ENCODE data around the gene TMEM179.

The TMEM179 gene

DNA sequence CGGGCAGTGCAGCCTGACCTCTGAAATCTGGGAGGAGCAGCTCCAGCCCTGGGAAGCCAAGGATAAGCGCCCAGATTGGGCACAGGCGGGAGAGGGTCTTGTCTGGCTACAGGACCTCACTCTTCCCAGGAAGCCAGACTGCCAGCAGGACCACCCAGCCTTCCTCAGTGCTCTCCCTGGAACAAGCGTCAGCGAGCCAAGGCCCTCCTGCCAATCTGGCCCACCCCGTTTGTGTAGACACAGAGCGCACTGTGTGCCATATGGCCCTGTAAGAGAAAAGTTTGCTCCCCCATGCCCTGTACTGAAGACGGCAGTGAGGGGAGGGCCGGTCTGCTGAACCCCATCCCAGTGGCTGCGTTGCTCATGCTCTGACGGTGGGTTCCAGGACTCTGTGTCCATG, 26.3 kb downstream of the TMEM179 start:
- Mint-ChIP-seq H3K27ac (no peak overlapping the region), H3K4me1 (ENCODE audit: low read depth) (no peaks in the 10 kb centered on the region)

DNA sequence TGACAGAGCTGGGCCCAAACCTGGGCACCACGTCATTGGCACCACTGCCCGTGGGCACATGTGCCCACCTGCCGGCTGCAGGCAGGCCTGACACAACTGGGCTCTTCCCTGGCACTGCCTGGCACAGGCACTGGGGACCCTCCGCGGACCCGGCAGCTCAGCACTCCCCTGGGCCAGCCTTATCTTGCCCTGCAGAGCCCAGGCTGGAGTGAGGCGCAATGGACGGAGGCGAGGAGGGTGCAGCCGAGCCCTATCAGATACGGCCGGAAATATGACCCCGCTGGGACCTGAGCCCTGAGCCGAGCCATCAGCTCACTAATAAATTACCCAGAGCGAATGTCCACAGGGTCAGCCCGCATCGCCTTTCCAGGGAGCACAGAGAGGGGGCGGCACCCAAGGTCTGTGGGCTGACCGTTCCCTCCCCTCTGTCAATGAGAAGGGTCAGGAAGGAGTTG, 26.7 kb downstream of the TMEM179 start:
- Mint-ChIP-seq H3K9me3 (no peaks in the 10 kb centered on the region), H3K4me1 (ENCODE audit: low read depth) (no peaks in the 10 kb centered on the region), H3K27ac (no peak overlapping the region), H3K27me3 (no peaks in the 10 kb centered on the region), H3K4me3 (no peak overlapping the region), H3K36me3 (ENCODE audit: low read depth) (no peaks in the 10 kb centered on the region)

More for the DNA sequence above, 26.3 kb downstream of the TMEM179 start:
- no peaks in the 10 kb centered on the region for H3K27me3 Mint-ChIP-seq
- no peaks in the 10 kb centered on the region for H3K36me3 Mint-ChIP-seq (ENCODE audit: low read depth)
- no peak overlapping the region for H3K4me3 Mint-ChIP-seq
- H3K9me3 Mint-ChIP-seq: no peaks in the 10 kb centered on the region

DNA sequence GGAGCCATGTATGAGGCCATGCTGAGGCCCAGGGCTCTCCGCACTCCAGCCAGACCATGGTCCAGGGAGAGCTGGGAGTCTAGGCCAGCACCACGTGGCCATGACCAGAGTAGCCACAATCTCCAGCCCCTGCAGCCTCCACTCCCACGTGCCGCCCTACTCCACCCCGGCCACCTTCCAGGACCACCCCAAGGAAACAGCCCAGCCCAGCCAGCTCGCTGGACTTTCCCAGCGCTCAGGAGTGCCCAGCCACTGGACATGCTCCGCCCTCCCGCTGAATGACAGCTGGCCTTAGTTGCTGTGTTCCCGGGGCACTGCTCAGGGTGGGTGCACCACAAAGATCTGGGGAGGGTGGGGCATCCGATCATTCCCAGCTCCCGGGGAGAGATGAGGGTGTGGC, 27.1 kb downstream of the TMEM179 start:
- Mint-ChIP-seq H3K4me1 (ENCODE audit: low read depth) (no peaks in the 10 kb centered on the region), H3K4me3 (no peak overlapping the region), H3K9me3 (no peaks in the 10 kb centered on the region), H3K36me3 (ENCODE audit: low read depth) (no peaks in the 10 kb centered on the region), H3K27ac (no peak overlapping the region), H3K27me3 (no peaks in the 10 kb centered on the region)

DNA sequence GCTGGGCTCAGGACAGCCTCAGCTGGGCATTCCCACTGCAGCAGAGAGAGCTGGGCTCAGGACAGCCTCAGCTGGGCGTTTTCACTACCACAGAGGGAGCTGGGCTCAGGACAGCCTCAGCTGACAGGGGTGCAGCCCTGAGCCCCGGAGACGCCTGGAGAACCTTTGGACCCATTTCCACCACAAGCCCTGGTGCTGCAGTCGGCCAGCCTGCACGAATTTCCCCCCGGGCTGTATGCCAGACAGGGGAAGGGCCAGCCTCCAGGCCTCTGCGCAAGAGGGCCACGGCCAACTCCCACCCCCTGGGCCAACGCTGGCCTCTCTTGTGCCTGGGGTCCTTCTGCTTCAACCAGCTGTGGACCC, 27.6 kb downstream of the TMEM179 start:
- Mint-ChIP-seq H3K27ac (no peak overlapping the region), H3K36me3 (ENCODE audit: low read depth) (no peaks in the 10 kb centered on the region), H3K4me3 (no peak overlapping the region), H3K4me1 (ENCODE audit: low read depth) (no peaks in the 10 kb centered on the region), H3K9me3 (no peaks in the 10 kb centered on the region), H3K27me3 (no peaks in the 10 kb centered on the region)

DNA sequence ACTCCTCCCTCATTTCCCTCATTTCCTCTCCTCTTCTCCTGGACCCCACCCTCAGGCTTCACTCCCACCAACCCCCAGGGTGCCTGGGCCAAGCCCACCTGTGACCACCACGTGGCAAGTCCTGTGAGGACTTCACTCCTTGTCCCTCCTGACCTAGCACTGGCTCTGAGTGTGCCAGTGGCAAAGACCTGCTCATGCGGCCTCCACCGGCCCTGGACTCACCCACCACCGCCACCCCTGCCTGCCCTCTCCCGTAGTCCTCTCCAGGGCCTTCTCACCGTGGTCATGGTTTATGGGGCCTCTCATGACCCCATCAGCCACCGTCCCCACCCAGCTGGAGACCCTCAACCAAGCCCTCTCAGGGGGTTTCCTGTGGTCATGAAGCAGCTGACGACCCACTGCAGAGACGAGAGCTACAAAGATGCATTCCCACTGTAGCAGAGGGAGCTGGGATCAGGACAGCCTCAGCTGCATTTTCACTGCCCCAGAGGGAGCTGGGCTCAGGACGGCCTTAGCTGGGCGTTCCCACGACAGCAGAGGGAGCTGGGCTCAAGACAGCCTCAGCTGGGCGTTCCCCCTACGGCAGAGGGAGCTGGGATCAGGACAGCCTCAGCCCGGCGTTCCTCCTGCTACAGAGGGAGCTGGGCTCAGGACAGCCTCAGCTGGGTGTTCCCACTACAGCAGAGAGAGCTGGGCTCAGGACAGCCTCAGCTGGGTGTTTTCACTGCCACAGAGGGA, 28.2 kb downstream of the TMEM179 start:
- no peaks in the 10 kb centered on the region for H3K9me3 Mint-ChIP-seq
- H3K27me3 Mint-ChIP-seq: no peaks in the 10 kb centered on the region
- H3K4me1 Mint-ChIP-seq (ENCODE audit: low read depth): no peaks in the 10 kb centered on the region
- no peak overlapping the region for H3K27ac Mint-ChIP-seq
- no peaks in the 10 kb centered on the region for H3K36me3 Mint-ChIP-seq (ENCODE audit: low read depth)
- H3K4me3 Mint-ChIP-seq: no peak overlapping the region

DNA sequence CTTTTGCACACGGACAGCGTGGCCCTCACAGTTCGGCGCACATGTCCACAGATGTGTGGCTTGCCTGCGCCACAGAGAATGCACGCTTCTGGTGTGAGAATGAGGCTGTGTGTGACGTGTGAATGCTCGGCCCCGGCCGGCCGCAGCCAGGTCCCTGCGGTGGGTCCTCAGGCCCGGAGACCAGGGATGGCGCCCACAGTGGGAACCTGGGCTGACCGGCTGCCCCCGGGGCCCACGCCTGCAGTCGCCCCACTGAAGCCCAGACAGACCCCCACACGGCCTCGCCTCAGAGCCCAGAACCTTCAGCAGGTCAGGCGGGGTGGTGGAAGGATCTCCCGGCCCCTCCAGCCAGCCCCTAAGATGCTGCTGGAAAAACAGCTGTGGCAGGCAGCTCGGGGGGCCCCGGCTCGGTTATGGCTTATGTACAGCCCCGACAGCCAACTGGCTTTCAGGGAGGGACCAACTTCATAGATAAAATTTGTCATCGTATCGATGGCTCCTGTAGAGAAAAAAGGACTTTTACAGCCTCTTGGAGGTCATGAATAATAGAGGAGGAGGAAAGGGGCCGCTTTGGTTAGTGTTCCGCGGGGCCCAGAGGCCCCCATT, 29.5 kb downstream of the TMEM179 start:
- Mint-ChIP-seq H3K4me3 (no peak overlapping the region), H3K27me3 (no peaks in the 10 kb centered on the region), H3K4me1 (ENCODE audit: low read depth) (no peaks in the 10 kb centered on the region), H3K36me3 (ENCODE audit: low read depth) (no peaks in the 10 kb centered on the region), H3K9me3 (no peaks in the 10 kb centered on the region), H3K27ac (no peak overlapping the region)

DNA sequence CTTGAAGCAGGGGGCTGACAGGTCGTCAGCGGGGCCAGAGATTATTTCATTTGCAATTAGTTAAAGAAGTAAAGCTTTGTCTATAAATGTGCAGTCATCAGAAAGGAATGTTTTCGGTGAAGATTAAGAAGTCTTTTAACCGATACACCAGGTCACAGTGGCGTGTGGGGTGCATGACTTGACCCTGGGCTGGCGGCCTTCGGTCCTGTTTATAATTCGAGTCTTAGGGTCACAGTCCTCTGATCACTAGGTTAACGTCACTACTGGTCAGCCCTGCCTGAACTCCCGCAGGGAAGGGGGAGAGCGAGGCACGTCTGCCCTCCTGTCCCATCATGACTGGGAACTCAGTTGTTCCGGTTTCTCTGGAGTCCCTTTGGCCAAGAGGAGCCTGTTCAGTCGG, 30.0 kb downstream of the TMEM179 start:
- Mint-ChIP-seq H3K27me3 (no peaks in the 10 kb centered on the region), H3K4me1 (ENCODE audit: low read depth) (no peaks in the 10 kb centered on the region), H3K9me3 (no peaks in the 10 kb centered on the region), H3K36me3 (ENCODE audit: low read depth) (no peaks in the 10 kb centered on the region), H3K4me3 (no peak overlapping the region), H3K27ac (no peak overlapping the region)

DNA sequence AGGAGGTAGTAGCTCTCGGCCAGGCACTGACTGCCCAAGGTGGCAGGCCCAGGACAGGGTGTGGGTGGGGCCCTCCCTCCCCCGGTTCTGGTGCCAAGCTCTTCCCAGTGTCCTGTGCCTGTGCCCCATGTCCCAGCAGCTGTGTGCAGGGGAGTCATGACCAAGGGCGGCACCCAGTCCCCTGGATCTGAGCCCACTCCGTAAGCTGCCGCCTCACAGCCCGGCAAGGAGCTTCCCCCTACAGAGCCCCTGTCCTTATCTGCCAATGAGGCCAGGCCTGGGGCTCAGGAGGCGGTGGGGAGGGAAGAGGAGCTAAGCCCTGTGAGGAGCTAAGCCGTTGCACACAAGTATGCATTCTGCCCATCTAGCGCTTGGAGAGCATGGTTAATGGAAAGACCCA, 30.6 kb downstream of the TMEM179 start:
- no peak overlapping the region for H3K27ac Mint-ChIP-seq
- H3K9me3 Mint-ChIP-seq: no peaks in the 10 kb centered on the region
- H3K27me3 Mint-ChIP-seq: no peaks in the 10 kb centered on the region
- H3K4me1 Mint-ChIP-seq (ENCODE audit: low read depth): no peaks in the 10 kb centered on the region
- H3K36me3 Mint-ChIP-seq (ENCODE audit: low read depth): no peaks in the 10 kb centered on the region
- H3K4me3 Mint-ChIP-seq: no peak overlapping the region

DNA sequence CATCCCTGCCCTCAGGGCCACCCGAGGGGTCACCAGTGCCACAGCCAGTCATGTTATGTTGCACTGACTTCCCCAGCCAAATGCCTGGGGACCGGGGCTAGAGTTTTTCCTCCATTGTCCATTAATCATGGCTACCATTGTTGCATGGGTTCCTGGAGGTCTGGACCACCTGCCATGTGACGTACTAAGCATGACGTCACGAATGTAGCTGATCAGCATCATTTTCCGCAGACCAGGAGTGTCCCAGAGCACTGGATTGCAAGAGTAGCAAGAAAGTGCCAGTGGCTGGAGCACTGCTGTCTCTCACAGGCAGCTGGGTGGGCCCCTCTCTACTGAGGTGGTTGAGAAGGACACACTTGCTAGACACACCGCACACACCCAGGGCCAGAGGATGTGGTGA, 31.9 kb downstream of the TMEM179 start:
- Mint-ChIP-seq H3K4me1 (ENCODE audit: low read depth) (no peaks in the 10 kb centered on the region), H3K9me3 (no peaks in the 10 kb centered on the region), H3K27ac (no peak overlapping the region), H3K4me3 (no peak overlapping the region), H3K27me3 (no peaks in the 10 kb centered on the region), H3K36me3 (ENCODE audit: low read depth) (no peaks in the 10 kb centered on the region)

DNA sequence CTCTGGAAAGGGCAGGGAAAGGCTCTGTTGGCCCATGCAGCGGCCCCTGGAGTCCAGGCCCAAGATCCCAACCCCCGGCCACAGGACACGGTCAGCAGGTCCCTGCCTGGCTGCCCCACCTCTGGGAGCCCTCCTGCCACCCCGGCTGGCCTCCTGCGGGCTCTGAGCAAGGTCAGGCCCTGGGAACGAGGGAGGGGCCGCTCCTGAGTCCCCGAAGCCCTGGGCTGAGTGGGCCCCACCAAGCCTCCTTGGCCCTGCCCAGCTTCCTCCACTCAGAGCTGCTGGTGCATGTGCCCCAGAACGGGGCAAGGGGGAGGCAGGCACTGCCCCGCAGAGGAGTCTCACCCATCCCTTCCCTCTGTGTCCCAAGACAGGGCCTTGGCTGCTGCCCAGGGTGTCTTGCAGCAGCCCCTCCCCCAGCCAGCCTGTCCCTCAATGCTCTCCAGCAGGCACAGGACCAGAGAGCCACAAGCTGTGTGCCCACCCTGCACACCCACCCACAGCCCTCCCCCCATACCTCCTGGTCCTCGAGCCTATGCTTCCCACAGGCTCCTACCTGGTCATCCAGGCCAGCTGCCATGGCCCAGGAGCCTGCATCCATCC, 32.4 kb downstream of the TMEM179 start:
- Mint-ChIP-seq H3K36me3 (ENCODE audit: low read depth) (no peaks in the 10 kb centered on the region), H3K4me1 (ENCODE audit: low read depth) (no peaks in the 10 kb centered on the region), H3K27ac (no peak overlapping the region), H3K9me3 (no peaks in the 10 kb centered on the region), H3K4me3 (no peak overlapping the region), H3K27me3 (no peaks in the 10 kb centered on the region)

DNA sequence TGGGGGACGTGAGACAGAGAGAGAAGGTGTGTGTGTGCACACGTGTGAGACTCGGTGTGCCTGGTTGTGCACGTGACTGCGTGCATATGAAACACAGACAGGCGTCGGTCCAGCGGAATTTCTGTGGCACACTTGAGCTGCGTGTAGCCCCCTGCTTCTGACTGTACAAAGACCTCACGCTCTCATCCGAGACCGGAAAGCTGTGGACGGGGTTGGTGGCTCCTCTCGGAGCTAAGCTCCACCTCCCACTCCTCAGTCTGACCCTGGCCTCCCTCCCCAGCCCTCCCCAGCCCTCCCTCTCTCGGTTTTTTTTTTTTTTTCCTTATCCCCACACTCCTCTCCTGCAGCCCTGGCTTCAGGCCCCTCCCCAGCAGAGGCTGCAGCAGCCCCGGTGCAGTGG, 33.3 kb downstream of the TMEM179 start:
- Mint-ChIP-seq H3K27me3 (no peaks in the 10 kb centered on the region), H3K4me3 (no peak overlapping the region), H3K9me3 (no peaks in the 10 kb centered on the region), H3K4me1 (ENCODE audit: low read depth) (no peaks in the 10 kb centered on the region), H3K36me3 (ENCODE audit: low read depth) (no peaks in the 10 kb centered on the region), H3K27ac (no peak overlapping the region)

DNA sequence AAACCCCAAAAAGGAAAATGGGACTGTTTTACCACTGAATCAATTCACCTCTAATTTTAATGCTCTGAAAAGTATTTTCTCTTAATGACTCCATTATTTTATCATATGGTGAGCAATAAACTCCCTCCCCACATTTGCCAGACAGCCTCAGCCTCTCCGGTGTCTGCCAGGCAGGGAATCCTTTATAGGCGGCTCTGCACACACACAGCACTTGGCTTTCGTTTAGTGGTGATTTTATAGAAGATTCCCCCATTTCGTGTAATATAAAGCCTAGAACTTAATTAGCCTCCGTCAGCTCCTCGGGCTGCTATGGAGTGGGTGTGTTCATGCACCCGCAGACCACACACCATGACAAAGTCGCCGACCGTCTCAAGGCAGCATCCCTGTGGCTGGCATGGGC, 35.1 kb downstream of the TMEM179 start:
- Mint-ChIP-seq H3K36me3 (ENCODE audit: low read depth) (no peaks in the 10 kb centered on the region), H3K4me1 (ENCODE audit: low read depth) (no peaks in the 10 kb centered on the region), H3K4me3 (no peak overlapping the region), H3K27ac (no peak overlapping the region), H3K9me3 (no peaks in the 10 kb centered on the region), H3K27me3 (peaks cover 6% of the 10 kb centered on the region)

DNA sequence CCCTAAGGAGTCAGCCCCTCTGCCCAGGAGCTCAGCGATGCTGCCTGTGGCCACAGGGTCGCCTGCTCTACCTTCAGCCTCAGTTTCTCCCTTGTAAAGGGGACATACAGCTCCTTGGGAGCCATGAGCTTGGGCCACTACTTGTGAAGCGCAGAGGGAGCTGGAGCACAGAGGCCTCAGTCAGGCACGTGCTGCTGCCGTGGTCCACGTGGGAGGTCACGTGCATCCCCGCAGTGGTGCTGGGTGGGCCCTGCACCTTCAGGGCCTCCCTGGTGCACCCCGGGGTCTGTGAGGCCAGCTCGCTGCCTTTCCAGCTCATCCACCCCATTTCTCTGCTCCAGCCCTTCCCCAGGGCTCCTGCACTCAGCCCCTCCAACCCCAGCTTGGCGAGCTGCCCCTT, 36.0 kb downstream of the TMEM179 start:
- H3K4me1 Mint-ChIP-seq (ENCODE audit: low read depth): no peaks in the 10 kb centered on the region
- no peaks in the 10 kb centered on the region for H3K36me3 Mint-ChIP-seq (ENCODE audit: low read depth)
- peaks cover 6% of the 10 kb centered on the region for H3K27me3 Mint-ChIP-seq
- no peak overlapping the region for H3K4me3 Mint-ChIP-seq
- H3K9me3 Mint-ChIP-seq: no peaks in the 10 kb centered on the region
- H3K27ac Mint-ChIP-seq: no peak overlapping the region

DNA sequence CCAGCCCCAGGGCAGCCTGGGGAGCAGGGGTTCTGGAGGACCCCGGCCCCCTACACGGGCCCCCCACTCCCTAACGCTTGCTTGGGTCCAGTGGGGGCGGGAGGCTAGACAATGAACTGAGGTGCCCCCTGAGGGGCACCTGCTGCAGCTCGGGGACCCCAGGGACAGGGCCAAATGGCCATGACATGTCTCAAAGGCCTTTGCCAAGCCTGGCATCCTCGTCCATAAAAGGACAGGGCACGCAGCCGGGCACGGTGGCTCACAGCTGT, 36.7 kb downstream of the TMEM179 start:
- H3K36me3 Mint-ChIP-seq (ENCODE audit: low read depth): no peaks in the 10 kb centered on the region
- peaks cover 6% of the 10 kb centered on the region for H3K27me3 Mint-ChIP-seq

DNA sequence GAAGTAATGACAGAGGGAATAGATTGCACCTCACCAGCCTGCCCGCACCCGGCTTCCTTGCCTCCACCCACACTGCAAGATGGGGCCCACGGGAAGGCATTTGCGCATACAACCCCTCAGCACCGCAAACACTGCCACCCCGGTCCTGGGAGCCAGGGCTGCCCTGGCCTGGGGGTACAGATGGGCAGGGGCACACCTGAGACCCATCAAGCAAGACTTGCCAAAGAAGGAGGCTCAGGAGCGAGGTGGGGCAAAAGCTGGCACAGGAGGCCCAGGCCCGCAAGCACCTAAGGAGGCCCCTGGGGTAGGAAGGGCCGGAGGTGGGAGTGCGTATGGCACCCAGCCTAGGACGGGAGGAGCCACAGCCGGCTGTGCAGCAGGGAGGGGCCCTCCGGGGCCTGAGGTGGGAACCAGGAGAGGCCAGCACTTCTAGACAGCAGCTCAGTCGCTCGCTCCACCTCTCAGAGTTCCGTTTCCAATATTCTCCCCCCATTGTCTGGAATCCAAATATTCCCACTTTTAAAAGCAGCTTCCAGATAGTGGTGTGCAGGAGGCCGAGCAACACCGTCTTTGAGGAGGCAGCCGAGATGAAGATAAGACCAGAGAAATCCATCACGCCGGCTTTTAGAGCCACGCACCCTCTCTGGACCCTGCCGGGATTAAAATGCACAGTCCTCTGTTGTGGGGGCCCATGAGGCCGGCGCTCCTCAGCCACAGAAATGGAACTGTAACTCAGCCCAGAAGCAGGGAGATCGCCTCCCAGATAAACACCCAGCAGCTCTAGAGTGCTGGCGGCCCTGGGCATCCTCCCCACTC, 37.2 kb downstream of the TMEM179 start:
- no peaks in the 10 kb centered on the region for H3K9me3 Mint-ChIP-seq
- H3K4me3 Mint-ChIP-seq: no peak overlapping the region
- no peaks in the 10 kb centered on the region for H3K4me1 Mint-ChIP-seq (ENCODE audit: low read depth)
- H3K36me3 Mint-ChIP-seq (ENCODE audit: low read depth): no peaks in the 10 kb centered on the region
- no peak overlapping the region for H3K27ac Mint-ChIP-seq
- peaks cover 6% of the 10 kb centered on the region for H3K27me3 Mint-ChIP-seq

More for the DNA sequence above, 36.7 kb downstream of the TMEM179 start:
- Mint-ChIP-seq H3K4me1 (ENCODE audit: low read depth) (no peaks in the 10 kb centered on the region), H3K27ac (no peak overlapping the region), H3K9me3 (no peaks in the 10 kb centered on the region), H3K4me3 (no peak overlapping the region)

Data from stimulated activated naive CD8-positive, alpha-beta T cell treated with anti-CD3 and anti-CD28 coated beads, Interleukin-15, Interleukin-2, amounts not matched to agents 100 ng/mL and 50 ng/mL, for 24 hours (primary cell).